HG03139 (cell line): ENCODE measurements around the gene CACNA1C.

Experiments used
- ATAC-seq: cut with Tn5 transposase; IDR thresholded peaks from one replicate; pipeline ENCODE4 v1.9.1; 2021; ENCODE audit not compliant: unreplicated experiment

Gene CACNA1C

GRCh38 chr12:2607881-2608607, 555.3 kb downstream of the CACNA1C start:
- no peak for ATAC-seq

- ATAC-seq, result no peak
Measured at GRCh38 chr12:2608608-2608945, 555.8 kb downstream of the CACNA1C start.

- no peak for ATAC-seq
Measured at GRCh38 chr12:2609020-2609419, 556.2 kb downstream of the CACNA1C start.

- no peak for ATAC-seq
Measured at GRCh38 chr12:2610358-2610757, 557.6 kb downstream of the CACNA1C start.

- ATAC-seq, result no peak
Measured at GRCh38 chr12:2613326-2614073, 560.7 kb downstream of the CACNA1C start.

- no peak for ATAC-seq
Measured at GRCh38 chr12:2614341-2614740, 561.6 kb downstream of the CACNA1C start.

GRCh38 chr12:2615665-2616402, 563.0 kb downstream of the CACNA1C start:
- no peak for ATAC-seq

- no peak for ATAC-seq
Measured at GRCh38 chr12:2616763-2617162, 564.0 kb downstream of the CACNA1C start.

- ATAC-seq, result no peak
Measured at GRCh38 chr12:2617365-2617764, 564.6 kb downstream of the CACNA1C start.

GRCh38 chr12:2618291-2618995, 565.7 kb downstream of the CACNA1C start:
- ATAC-seq, result no peak

- ATAC-seq, result no peak
Measured at GRCh38 chr12:2619136-2619535, 566.3 kb downstream of the CACNA1C start.

- no peak for ATAC-seq
Measured at GRCh38 chr12:2622460-2622859, 569.7 kb downstream of the CACNA1C start.

- no peak for ATAC-seq
Measured at GRCh38 chr12:2623472-2623871, 570.7 kb downstream of the CACNA1C start.

- ATAC-seq, result no peak
Measured at GRCh38 chr12:2624543-2625288, 571.9 kb downstream of the CACNA1C start.

GRCh38 chr12:2625289-2625612, 572.5 kb downstream of the CACNA1C start:
- ATAC-seq, result no peak

- no peak for ATAC-seq
Measured at GRCh38 chr12:2627076-2627834, 574.5 kb downstream of the CACNA1C start.

- ATAC-seq, result no peak
Measured at GRCh38 chr12:2627835-2628191, 575.0 kb downstream of the CACNA1C start.

- ATAC-seq, result no peak
Measured at GRCh38 chr12:2628401-2628800, 575.6 kb downstream of the CACNA1C start.

GRCh38 chr12:2629051-2629450, 576.3 kb downstream of the CACNA1C start:
- ATAC-seq, result no peak
